ENCODE results near the gene DHCR24. TPM values are rescaled to one million over a fixed set of nuclear protein-coding genes. Genes with fewer than 3 reads are reported as not detected.
"Not testable (repeated sequence)": the region's sequence is repeated elsewhere in the genome, so short reads cannot be mapped to it uniquely, and the experiment has no call there.

The DHCR24 gene
- polyA plus RNA-seq (2012; ENCODE audit: insufficient read depth, insufficient read length, low read depth) = 84.0 TPM

GRCh38 chr1:54886724-54887664, at the start of gene DHCR24:
TSS of gene DHCR24 (minus strand) at chr1:54887195. CDS start at chr1:54887119, 76 bp downstream.
- Histone ChIP-seq H3K27me3 (no peaks in the 10 kb centered on the region), H3K9me3 (no peaks in the 10 kb centered on the region), H3K4me3 (ENCODE audit: low read depth, low read length) (peak within 1 kb of the TSS; percentile 71), H3K36me3 (peaks cover 5% of the 10 kb centered on the region), H3K4me1 (no peaks in the 10 kb centered on the region; the same call in 1 of the 2 replicates)
- TF ChIP-seq, protein P1, sequence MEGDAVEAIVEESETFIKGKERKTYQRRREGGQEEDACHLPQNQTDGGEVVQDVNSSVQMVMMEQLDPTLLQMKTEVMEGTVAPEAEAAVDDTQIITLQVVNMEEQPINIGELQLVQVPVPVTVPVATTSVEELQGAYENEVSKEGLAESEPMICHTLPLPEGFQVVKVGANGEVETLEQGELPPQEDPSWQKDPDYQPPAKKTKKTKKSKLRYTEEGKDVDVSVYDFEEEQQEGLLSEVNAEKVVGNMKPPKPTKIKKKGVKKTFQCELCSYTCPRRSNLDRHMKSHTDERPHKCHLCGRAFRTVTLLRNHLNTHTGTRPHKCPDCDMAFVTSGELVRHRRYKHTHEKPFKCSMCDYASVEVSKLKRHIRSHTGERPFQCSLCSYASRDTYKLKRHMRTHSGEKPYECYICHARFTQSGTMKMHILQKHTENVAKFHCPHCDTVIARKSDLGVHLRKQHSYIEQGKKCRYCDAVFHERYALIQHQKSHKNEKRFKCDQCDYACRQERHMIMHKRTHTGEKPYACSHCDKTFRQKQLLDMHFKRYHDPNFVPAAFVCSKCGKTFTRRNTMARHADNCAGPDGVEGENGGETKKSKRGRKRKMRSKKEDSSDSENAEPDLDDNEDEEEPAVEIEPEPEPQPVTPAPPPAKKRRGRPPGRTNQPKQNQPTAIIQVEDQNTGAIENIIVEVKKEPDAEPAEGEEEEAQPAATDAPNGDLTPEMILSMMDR (IDR thresholded peaks at IDR 0.05; ENCODE audit: low read depth, low read length) = no peak
- DNase-seq = peak; percentile 86

GRCh38 chr1:54936791-54937190, 49.8 kb upstream of the DHCR24 start:
- H3K27me3 ChIP-seq = no peaks in the 10 kb centered on the region
- H3K4me3 ChIP-seq (ENCODE audit: low read depth, low read length) = no peak overlapping the region
- no peaks in the 10 kb centered on the region for H3K4me1 ChIP-seq
- H3K36me3 ChIP-seq = no peaks in the 10 kb centered on the region
- no peak for DNase-seq
- no peaks in the 10 kb centered on the region for H3K9me3 ChIP-seq
- TF ChIP-seq, protein P1 (IDR thresholded peaks at IDR 0.05; ENCODE audit: low read depth, low read length) = no peak

- TF ChIP-seq, protein P1 (IDR thresholded peaks at IDR 0.05; ENCODE audit: low read depth, low read length) = no peak
- DNase-seq = no peak
- Histone ChIP-seq H3K36me3 (no peaks in the 10 kb centered on the region), H3K4me3 (ENCODE audit: low read depth, low read length) (no peak overlapping the region), H3K9me3 (no peaks in the 10 kb centered on the region), H3K4me1 (no peaks in the 10 kb centered on the region), H3K27me3 (no peaks in the 10 kb centered on the region)
Measured at GRCh38 chr1:54934869-54935268, 47.9 kb upstream of the DHCR24 start.

- not testable (repeated sequence) for DNase-seq, H3K4me1 ChIP-seq, H3K9me3 ChIP-seq
Measured at GRCh38 chr1:54934081-54934480, 47.1 kb upstream of the DHCR24 start.

GRCh38 chr1:54931275-54931840, 44.4 kb upstream of the DHCR24 start:
- TF ChIP-seq, protein P1 (IDR thresholded peaks at IDR 0.05; ENCODE audit: low read depth, low read length) = no peak
- H3K9me3 ChIP-seq = no peaks in the 10 kb centered on the region
- no peak overlapping the region for H3K4me3 ChIP-seq (ENCODE audit: low read depth, low read length)
- H3K27me3 ChIP-seq = no peaks in the 10 kb centered on the region
- no peaks in the 10 kb centered on the region for H3K36me3 ChIP-seq
- DNase-seq = no peak
- no peaks in the 10 kb centered on the region for H3K4me1 ChIP-seq

More at GRCh38 chr1:54934081-54934480, 47.1 kb upstream of the DHCR24 start:
- H3K4me3 ChIP-seq (ENCODE audit: low read depth, low read length); H3K27me3 ChIP-seq; H3K36me3 ChIP-seq: not testable (repeated sequence)

GRCh38 chr1:54929700-54930099, 42.7 kb upstream of the DHCR24 start:
- TF ChIP-seq, protein P1 (IDR thresholded peaks at IDR 0.05; ENCODE audit: low read depth, low read length) = no peak
- H3K36me3 ChIP-seq = no peaks in the 10 kb centered on the region
- no peaks in the 10 kb centered on the region for H3K27me3 ChIP-seq
- no peak for DNase-seq
- H3K4me3 ChIP-seq (ENCODE audit: low read depth, low read length) = no peak overlapping the region
- H3K4me1 ChIP-seq = no peaks in the 10 kb centered on the region
- H3K9me3 ChIP-seq = no peaks in the 10 kb centered on the region

Data from BE2C (cell line).